ENCODE data around the gene CRK. TPM values are rescaled to one million over a fixed set of nuclear protein-coding genes. Genes with fewer than 3 reads are reported as not detected.
"Not testable (repeated sequence)": the region's sequence is repeated elsewhere in the genome, so short reads cannot be mapped to it uniquely, and the experiment has no call there.

Gene CRK
- total RNA-seq, 2 donors from 2014 or later, result 50.5 to 52.3 TPM

DNA sequence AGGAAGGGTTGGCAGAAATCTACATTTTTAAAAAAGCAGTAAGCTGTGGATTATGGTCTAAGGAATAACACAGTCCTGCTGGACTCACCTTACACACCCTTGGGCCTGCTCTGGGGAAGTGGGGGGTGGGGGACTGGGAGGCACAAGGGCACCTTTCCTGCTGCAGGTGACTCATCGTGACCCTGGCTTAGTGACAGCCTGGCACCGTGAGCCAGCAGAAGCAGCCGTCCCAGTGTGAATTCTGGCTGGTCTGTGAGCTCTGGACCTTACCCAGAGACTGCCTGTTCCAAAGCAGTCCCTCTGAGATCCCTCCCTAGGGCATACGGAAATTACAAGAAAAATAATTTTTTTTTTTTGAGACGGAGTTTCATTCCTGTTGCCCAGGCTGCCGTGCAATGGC is 4.2 kb upstream of the CRK start:
- Mint-ChIP-seq H3K36me3 (ENCODE audit: low read depth) (peaks cover 22% of the 10 kb centered on the region), H3K9me3 (no peaks in the 10 kb centered on the region), H3K27ac (no peak overlapping the region), H3K27me3 (ENCODE audit: insufficient read depth) (peaks cover 2% of the 10 kb centered on the region), H3K4me3 (no peak overlapping the region), H3K4me1 (peaks cover 5% of the 10 kb centered on the region)
- WGBS, 2 experiments (ENCODE audit: insufficient coverage in 1 of 2, insufficient read length in 1 of 2), result 85 to 92% methylated on average over 6 of the region's 6 CpGs
- H3K4me3 ChIP-seq (ENCODE audit: low read length), result no peak overlapping the region
- H3K27ac ChIP-seq (ENCODE audit: low read depth, low read length), result no peak overlapping the region
- H3K9ac ChIP-seq (ENCODE audit: extremely low read depth, low read length, poor library complexity, severe bottlenecking), result no peak overlapping the region
- H3K36me3 ChIP-seq (ENCODE audit: control insufficient read depth, insufficient read depth, low read length), result peaks cover 4% of the 10 kb centered on the region
- no peaks in the 10 kb centered on the region for H3K4me1 ChIP-seq (ENCODE audit: control insufficient read depth, insufficient read depth, low read length)
- DNase-seq, result no peak
- no peaks in the 10 kb centered on the region for H3K27me3 ChIP-seq (ENCODE audit: control insufficient read depth, insufficient read depth, low read length, poor library complexity, severe bottlenecking)
- TF ChIP-seq, protein P1, sequence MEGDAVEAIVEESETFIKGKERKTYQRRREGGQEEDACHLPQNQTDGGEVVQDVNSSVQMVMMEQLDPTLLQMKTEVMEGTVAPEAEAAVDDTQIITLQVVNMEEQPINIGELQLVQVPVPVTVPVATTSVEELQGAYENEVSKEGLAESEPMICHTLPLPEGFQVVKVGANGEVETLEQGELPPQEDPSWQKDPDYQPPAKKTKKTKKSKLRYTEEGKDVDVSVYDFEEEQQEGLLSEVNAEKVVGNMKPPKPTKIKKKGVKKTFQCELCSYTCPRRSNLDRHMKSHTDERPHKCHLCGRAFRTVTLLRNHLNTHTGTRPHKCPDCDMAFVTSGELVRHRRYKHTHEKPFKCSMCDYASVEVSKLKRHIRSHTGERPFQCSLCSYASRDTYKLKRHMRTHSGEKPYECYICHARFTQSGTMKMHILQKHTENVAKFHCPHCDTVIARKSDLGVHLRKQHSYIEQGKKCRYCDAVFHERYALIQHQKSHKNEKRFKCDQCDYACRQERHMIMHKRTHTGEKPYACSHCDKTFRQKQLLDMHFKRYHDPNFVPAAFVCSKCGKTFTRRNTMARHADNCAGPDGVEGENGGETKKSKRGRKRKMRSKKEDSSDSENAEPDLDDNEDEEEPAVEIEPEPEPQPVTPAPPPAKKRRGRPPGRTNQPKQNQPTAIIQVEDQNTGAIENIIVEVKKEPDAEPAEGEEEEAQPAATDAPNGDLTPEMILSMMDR (conservative IDR thresholded peaks at IDR 0.05), result no peak
- no peaks in the 10 kb centered on the region for H3K9me3 ChIP-seq (ENCODE audit: control insufficient read depth, low read length)

DNA sequence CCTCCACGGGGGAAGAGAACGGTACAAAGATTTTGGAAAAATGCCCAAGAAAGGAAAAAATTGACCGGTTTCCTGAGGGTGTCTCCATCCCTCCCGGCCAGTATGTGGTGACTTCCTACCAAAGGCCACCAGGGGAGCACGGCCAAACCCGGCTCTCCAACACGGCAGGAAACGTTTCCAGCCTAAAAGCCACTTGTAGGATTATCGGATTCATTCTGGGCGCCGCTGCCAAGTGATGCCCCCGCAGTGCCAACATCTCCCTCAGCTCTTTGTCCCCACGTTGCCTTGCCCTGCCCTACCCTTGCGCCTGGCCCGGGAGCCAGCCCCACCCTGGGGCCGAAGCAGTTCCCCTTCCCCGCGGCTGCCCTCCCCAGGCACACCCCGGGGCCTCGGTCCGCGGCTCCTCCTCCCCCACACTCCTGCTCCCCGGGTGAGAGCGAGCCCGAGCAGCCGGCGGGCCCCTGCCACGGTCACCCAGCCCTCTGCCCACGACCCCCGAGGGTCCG is 688 bp downstream of the CRK start:
- 1% methylated on average over 11 to 31 of the region's 31 CpGs for WGBS, 2 experiments (ENCODE audit: insufficient coverage in 1 of 2, insufficient read length in 1 of 2)
- H3K27ac ChIP-seq (ENCODE audit: low read depth, low read length), result peak overlapping the region; percentile 86
- no peaks in the 10 kb centered on the region for H3K27me3 ChIP-seq (ENCODE audit: control insufficient read depth, insufficient read depth, low read length, poor library complexity, severe bottlenecking)
- Mint-ChIP-seq H3K4me1 (peaks cover 11% of the 10 kb centered on the region), H3K27ac (peak overlapping the region; percentile 91), H3K4me3 (peak overlapping the region; percentile 86), H3K9me3 (no peaks in the 10 kb centered on the region), H3K27me3 (ENCODE audit: insufficient read depth) (peaks cover 2% of the 10 kb centered on the region), H3K36me3 (ENCODE audit: low read depth) (peaks cover 26% of the 10 kb centered on the region)
- TF ChIP-seq, protein P1 (conservative IDR thresholded peaks at IDR 0.05), result peak; percentile 80
- H3K36me3 ChIP-seq (ENCODE audit: control insufficient read depth, insufficient read depth, low read length), result peaks cover 31% of the 10 kb centered on the region
- no peaks in the 10 kb centered on the region for H3K4me1 ChIP-seq (ENCODE audit: control insufficient read depth, insufficient read depth, low read length)
- H3K9me3 ChIP-seq (ENCODE audit: control insufficient read depth, low read length), result no peaks in the 10 kb centered on the region
- peak overlapping the region; percentile 91 for H3K4me3 ChIP-seq (ENCODE audit: low read length)
- peak overlapping the region; percentile 95 for H3K9ac ChIP-seq (ENCODE audit: extremely low read depth, low read length, poor library complexity, severe bottlenecking)
- DNase-seq, result peak; percentile 91

DNA sequence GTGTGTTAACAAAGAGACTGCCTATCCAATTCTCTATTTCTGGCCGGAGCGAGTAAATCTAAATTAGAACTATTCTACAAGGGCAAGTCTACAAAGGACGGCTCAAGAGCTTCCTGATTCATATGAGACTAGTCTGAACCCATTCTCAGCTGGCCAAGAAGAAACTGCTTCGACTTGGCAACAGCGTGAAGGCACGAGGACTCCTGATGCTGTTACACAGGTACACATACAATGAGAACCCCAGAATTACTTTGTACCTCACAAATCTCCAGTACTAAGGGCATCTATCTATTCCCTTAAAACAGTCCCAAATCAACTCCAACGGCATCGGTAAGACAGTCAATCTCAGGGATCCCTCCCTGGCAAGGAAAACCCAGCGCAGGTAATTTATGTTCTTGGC is 1.5 kb downstream of the CRK start:
- no peak overlapping the region for H3K27ac ChIP-seq (ENCODE audit: low read depth, low read length)
- 87 to 90% methylated on average over 8 to 9 of the region's 9 CpGs for WGBS, 2 experiments (ENCODE audit: insufficient coverage in 1 of 2, insufficient read length in 1 of 2)

DNA sequence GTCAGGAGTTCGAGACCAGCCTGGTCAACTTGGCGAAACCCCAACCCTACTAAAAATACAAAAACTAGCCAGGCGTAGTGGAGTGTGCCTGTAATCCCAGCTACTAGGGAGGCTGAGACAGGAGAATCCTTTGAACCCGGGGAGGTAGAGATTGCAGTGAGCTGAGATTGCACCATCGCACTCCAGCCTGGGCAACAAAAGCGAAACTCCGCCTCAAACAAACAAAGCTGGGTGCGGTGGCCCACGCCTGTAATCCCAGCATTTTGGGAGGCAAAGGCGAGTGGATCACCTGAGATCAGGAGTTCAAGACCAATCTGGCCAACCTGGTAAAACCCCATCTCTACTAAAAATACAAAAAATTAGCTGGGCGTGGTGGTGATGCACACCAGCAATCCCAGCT is 2.3 kb downstream of the CRK start:
- H3K27me3 ChIP-seq (ENCODE audit: control insufficient read depth, insufficient read depth, low read length, poor library complexity, severe bottlenecking); H3K27ac Mint-ChIP-seq; H3K4me3 Mint-ChIP-seq; DNase-seq; H3K27ac ChIP-seq (ENCODE audit: low read depth, low read length); H3K4me1 ChIP-seq (ENCODE audit: control insufficient read depth, insufficient read depth, low read length); H3K27me3 Mint-ChIP-seq (ENCODE audit: insufficient read depth); H3K9me3 ChIP-seq (ENCODE audit: control insufficient read depth, low read length); H3K9ac ChIP-seq (ENCODE audit: extremely low read depth, low read length, poor library complexity, severe bottlenecking); H3K9me3 Mint-ChIP-seq: not testable (repeated sequence)
- H3K36me3 Mint-ChIP-seq (ENCODE audit: low read depth), result peaks cover 33% of the 10 kb centered on the region
- Histone ChIP-seq H3K4me3 (ENCODE audit: low read length) (peak overlapping the region; percentile 43), H3K36me3 (ENCODE audit: control insufficient read depth, insufficient read depth, low read length) (peaks cover 42% of the 10 kb centered on the region)
- peaks cover 11% of the 10 kb centered on the region for H3K4me1 Mint-ChIP-seq
- 94% methylated on average over 10 to 11 of the region's 11 CpGs for WGBS, 2 experiments (ENCODE audit: insufficient coverage in 1 of 2, insufficient read length in 1 of 2)

More for the DNA sequence above, 1.5 kb downstream of the CRK start:
- Histone ChIP-seq H3K27me3 (ENCODE audit: control insufficient read depth, insufficient read depth, low read length, poor library complexity, severe bottlenecking) (no peaks in the 10 kb centered on the region), H3K9ac (ENCODE audit: extremely low read depth, low read length, poor library complexity, severe bottlenecking) (peak overlapping the region; percentile 95), H3K36me3 (ENCODE audit: control insufficient read depth, insufficient read depth, low read length) (peaks cover 34% of the 10 kb centered on the region), H3K9me3 (ENCODE audit: control insufficient read depth, low read length) (no peaks in the 10 kb centered on the region), H3K4me1 (ENCODE audit: control insufficient read depth, insufficient read depth, low read length) (no peaks in the 10 kb centered on the region), H3K4me3 (ENCODE audit: low read length) (peak overlapping the region; percentile 91)
- H3K27me3 Mint-ChIP-seq (ENCODE audit: insufficient read depth), result peaks cover 2% of the 10 kb centered on the region
- H3K9me3 Mint-ChIP-seq, result no peaks in the 10 kb centered on the region
- H3K4me1 Mint-ChIP-seq, result peaks cover 11% of the 10 kb centered on the region
- no peak for DNase-seq
- H3K4me3 Mint-ChIP-seq, result peak overlapping the region; percentile 86
- peak overlapping the region; percentile 63 for H3K27ac Mint-ChIP-seq
- H3K36me3 Mint-ChIP-seq (ENCODE audit: low read depth), result peaks cover 25% of the 10 kb centered on the region
- TF ChIP-seq, protein P1 (conservative IDR thresholded peaks at IDR 0.05), result no peak
